Bone marrow (tissue), 2 donors: Measurements from ENCODE around the gene NEURL4.

Experiments
- DNase-seq, 2 donors: peaks; one replicate each; lab custom pipeline; 2025; lab: John Stamatoyannopoulos, UW

The NEURL4 gene

DNA sequence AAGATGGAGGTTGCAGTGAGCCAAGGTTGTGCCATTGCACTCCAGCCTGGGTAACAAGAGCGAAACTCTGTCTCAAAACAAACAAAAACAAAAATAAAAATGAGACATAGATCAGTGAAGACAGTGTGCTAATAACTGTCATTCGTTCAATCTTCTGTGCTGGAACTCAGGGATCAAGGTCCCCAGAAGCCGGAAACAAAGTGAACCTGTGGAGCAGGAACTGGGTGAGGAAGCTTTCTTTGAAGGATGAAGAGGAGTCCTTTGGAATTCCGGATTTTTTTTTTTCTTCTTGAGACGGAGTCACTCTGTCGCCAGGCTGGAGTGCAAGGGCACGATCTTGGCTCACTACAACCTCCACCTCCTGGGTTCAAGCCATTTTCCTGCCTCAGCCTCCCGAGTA, 49.7 kb downstream of the NEURL4 start:
- DNase-seq = no peak

DNA sequence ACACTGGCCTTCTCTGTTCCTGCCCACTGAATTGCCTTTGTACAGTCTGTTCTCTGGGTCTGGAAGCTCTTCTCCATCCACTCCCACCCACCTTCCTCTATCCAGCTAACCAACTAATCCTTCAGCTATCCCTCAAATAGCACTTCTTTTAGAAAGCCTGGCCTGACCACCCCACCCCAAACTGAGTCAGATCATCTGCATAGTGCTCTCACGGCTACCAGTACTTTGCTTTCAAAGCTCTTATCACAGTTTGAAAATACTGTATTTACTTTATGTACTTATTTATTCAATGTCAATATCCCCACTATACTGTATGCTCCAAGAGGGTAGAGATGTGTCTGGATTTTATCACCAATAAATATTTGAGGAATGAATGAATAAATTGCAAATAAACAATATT, 62.4 kb downstream of the NEURL4 start:
- no peak for DNase-seq
